Stimulated activated CD4-positive, alpha-beta T cell treated with anti-CD3 and anti-CD28 coated beads, Interleukin-1b, Interleukin-23, amount 100 ng/mL, for 4 hours (primary cell): ENCODE results near the gene TMEM132D.

Experiments used
- DNase-seq, 2 donors: peaks; one replicate each; pipeline ENCODE4 v3.0.0-alpha.2; 2020; ENCODE audit warnings: low read depth in 2 of 2

TMEM132D gene

DNA sequence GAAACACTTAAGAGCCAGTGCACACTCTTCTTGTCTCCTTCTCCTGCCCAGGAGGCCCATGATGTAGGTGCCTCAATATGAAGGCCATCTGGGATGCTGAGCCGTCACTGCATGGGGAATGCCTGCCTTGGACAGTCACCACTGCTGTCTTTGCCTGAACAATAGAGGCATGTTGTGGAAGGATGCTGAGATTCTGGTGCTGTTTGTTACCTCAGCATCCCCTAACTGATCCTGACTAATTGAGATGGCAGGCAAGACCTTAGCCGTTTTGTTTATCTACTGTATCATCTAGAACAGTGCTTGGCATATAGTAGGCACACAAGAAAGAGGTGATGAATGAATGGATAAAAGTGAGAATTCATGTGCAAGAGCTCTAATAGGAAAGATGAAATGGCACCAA, 797.1 kb downstream of the TMEM132D start:
- DNase-seq = no peak

DNA sequence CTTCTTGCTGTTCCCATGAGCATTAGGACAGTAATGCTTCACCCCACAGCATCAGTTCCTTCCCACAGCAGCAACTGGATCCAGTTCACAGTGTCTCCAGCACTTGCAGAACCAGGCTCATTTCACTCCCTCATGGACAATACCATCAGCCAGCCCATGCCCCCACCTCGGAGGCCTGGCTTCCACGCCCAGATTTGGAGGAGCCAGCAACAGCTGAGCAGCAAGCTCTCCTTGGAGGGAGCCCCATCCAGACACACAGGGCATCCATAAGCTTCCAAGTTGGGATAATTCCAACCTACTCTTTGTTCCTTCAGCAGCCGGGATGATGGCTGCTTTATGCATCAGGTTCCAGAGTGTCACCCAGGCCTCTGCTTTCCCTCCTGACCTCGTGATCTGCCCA, 800.6 kb downstream of the TMEM132D start:
- no peak for DNase-seq

DNA sequence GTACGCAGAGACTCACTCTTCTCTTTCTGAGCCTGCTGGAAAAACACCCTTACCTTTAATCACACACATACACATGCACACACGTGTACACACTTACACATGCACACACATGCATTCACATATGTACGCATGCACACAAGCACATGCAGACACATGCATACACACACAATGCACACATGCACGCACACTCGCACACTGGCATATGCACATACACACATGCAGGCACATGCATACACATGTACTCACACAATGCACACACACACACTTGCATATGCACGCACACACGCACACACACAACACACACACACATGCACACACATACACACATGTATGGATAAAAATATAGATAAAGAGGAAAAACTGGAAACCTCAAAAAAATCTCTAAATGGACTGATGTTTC, 801.6 kb downstream of the TMEM132D start:
- no peak for DNase-seq

DNA sequence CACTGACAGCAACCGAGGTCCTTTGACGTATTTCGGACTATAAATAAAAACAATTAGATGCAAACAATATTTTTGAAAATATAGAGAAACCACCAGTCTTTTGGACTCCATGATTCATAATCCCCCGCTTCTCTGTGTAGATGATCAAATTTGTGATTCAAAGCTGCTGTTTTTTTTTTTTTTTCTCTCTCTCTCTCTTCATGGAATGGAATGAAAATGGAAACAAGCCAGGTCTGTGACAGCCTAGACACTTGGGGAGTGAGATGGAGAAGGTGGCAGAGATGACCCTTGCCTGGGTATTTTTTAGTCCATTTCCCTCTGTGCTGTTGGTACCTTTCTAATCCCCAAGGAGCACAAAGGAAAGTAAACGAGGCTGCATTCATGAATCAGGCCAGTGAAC, 802.0 kb downstream of the TMEM132D start:
- DNase-seq = no peak

DNA sequence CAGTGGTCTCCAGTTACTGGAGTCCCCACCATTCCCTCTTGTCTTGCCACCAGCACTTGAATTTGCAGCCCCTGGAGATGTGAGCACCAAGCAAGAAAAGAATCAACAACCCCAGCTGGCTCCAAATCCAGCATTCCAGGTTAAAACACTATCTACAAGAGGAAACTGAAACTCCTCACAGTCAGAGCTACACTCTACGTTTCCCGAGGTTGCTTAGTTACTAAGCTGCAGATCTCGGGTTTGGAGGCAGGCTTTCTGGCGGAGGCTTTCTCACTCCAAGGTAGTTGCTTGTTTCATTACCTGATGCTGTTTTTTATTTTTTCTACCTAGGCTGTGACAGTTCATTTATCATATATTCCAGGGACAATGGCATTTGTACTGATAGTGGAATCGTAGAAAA, 802.4 kb downstream of the TMEM132D start:
- no peak for DNase-seq

DNA sequence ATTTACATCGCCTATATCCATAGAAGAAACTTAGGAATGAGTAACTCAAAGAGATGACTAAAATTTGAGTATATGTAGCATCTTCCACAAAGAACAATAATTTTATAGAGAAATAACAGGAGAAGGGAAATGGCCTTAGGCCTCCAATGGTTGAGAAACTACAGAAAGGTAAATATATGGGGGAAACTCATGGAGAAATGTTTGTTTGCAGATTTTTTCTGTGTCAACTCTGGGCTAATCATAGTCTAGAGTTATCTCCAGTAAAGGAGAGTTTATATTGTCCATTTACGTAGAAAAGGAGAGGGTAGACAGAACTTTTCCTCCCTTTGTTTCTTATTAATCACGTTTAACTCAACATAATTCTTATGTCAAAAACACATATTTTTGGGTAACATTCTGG, 806.4 kb downstream of the TMEM132D start:
- DNase-seq = no peak

DNA sequence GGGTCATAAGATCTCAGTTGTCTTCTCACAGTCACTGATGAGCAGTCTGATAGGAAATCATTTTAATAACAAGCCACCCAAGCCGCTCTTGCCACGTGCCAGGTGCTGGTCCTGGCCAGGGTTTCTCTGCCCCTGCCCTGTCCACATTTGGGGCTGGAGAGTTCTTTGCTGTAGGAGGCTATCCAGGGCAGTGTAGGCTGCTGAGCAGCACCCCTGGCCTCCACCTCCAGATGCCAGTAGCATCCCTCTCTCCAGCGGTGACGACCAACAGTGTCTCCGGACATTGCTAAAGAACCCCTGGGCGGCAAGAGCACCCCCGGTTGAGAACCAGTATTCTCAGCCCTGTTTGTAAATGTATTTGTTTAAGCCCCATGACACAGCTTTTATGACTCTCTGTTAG, 806.9 kb downstream of the TMEM132D start:
- DNase-seq = no peak

DNA sequence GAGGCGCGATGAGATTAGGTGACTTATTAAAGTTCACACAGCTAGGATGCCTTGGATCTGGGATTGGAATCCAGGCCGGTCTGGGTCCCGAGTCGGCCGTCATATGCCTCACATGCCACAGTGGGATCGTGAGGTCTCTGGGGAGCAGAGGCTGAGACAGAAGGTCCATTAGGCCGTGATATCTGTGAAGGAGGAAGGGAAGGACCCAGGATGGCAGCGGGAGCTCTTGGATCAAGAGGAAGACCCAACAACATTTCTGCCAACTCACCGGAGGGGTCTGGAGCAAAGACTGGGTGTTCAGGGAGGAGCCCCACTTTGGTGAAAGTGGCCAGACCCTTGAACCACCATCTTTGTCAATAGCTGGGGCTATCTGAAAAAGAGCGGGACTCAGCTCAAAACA, 807.6 kb downstream of the TMEM132D start:
- DNase-seq = no peak

DNA sequence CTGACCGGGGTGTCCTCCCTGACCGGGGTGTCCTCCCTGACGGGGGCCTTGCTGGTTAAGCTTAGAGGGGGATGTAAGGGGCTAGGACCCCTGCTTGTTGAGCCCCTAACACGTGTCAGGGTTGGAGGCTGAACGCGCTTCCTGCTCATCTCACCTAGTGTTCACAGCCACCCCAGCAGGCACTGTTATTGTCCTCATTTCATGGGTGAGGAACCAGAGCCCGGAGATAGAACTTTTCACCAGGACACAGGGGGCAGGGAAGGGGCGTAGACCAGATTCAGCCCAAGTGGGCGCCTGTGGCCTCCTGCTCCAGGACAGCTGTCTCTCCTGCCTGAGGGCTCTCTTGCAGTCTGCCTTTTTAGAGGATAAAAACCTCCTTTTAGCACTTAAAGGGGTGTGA, 814.2 kb downstream of the TMEM132D start:
- DNase-seq = no peak

DNA sequence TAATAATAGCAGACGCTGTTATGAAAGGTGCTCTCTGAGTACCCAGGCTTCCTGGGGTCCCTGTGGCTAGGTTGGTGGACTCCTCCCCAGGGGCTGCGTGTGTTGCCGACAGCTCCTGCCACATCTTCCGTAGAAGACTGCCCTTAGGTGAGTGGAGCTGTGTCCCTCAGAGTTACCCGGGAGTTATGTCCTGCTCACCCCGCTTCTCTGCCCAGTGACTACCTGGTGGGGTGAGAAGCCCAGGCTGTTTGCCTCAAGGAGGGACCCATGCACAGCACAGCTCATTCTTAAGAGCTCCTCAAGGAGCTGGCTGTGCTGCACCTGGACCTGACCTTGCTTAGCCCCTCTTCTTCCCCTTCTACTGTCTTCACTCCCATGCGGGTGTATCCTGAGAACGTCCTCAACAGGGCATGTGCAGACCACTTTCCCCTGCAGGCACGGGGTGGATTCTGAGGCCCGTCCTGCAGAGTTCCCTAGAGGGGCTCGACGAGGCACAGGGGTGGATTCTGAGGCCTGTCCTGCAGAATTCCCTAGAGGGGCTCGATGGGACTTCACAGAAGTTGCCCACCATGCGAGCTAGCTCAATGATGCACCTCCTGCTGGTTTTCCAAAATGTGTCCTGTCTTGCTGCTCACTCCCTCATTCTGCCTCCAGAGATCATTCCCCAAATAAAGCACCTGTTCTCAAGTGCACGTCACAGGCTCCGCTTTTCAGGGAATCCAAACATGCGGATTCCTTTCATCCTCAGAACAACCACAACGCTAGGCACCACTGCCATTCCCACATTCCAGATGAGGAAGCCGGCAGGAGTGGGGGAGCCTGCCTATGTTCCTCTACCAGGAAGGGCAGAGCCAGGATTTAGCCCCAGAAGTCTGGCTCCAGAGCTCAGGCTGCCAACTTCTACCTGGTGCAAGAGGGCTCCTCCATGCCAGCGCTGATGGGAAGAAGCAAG, 818.7 kb downstream of the TMEM132D start:
- no peak for DNase-seq

DNA sequence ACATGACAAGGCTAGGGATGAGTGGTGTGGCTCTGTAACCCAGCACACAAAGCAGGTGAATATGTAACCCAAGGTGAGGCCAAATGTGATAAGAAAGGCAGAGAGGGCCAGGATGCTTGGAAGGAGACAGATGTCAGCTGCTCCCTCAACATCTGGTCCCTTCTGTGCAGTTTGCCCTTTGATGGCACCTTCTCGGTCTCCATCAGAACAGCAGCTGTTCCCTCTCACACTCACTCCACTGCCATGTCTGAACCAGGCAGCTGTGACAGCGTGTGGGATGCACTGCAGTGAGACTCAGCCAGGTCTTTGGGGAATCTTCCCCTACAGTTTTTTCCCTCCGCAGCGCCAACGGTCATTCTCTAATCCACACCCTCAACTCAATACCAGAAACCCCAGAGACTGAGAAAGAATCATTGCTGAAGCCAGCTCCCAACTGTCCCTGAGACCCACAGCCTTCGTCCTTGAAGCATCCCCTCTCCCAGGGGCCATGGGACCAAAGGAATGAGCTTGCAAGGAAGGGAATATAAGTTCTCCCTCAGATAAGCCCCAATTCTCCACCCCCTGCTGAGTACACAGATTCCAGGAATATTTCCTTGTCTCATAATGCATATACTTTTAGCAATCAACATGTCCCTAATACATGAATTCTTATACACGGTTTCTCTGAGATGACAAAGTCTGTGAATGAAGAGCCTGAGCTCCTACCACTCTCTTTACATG, 820.5 kb downstream of the TMEM132D start:
- no peak for DNase-seq

DNA sequence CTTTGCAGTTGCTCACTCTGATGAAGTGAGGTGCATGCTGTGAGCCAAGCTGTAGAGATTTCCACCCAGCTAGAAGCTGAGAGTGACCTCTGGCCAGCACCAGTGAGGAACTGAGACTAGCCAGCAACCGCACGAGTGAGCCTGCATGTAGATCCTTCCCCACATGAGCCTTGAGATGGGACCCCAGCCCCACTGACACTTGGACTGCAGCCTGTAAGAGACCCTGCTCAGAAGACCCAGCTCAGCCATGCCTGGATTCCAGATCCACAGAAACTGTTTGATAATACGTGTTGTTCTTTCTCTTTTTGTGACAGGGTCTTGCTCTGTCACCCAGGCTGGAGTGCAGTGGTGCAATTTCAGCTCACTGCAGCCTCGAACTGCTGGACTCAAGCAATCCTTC, 821.4 kb downstream of the TMEM132D start:
- no peak for DNase-seq

DNA sequence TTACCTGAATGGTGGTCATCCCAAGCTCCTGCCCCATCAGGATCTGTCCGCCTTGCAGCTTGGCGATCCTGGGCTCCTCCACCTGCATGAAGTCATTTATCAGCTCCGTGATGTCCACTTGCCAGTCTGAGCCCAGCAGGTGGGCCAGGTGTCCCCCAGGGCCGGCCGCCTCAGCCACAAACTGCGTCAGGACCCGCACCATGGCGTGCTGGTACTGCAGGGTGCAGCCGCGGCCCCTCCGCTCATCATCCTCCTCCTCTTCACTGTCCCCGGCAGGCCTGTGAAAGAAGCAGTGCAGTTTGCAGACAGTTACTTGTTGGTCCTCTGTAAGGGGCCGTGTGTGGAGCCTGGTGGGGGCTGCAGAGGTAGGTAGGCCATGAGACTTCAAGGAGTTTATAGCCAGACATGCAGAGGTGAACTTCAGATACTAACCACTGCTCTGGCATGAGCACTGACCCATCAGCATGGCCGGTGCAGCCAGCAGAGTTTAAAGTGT, 822.0 kb downstream of the TMEM132D start:
- DNase-seq = no peak

DNA sequence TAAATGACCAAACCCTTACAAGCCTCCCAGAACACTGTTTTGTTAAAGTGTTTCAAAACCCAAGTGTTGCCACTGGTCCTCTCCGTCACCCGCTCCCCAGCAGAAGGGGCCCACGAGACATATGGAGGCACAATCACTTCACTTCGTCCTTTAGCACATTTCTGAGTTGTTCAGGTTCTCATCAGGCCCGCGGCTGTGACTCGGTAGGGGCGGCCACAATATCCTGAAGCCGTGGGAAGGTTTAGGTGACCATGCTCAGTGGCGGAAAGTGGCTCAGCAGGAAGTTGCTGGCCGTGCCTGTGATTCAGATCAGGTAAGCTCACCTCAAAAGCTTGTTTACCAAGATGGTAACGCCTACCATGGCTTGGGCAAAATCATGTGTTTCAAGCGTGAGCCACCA, 823.0 kb downstream of the TMEM132D start:
- DNase-seq = no peak

DNA sequence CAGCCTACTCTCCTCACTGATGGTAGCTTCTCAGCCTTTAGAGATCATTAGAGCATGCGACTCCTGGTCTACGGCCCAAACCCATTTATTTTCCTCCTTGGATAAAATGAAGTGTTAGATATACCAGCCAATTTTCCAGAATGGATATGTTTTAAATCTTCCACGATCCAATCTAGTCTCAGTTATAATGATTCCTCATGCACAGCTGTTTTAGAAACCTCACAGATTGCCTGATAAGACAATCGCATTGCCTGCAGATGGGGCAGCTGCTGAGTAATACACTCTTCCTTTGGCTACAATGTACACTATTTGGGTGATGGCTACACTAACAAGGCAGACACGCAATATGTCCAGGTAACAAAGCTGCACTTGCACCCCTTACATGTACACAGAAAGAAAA, 823.4 kb downstream of the TMEM132D start:
- DNase-seq = no peak

DNA sequence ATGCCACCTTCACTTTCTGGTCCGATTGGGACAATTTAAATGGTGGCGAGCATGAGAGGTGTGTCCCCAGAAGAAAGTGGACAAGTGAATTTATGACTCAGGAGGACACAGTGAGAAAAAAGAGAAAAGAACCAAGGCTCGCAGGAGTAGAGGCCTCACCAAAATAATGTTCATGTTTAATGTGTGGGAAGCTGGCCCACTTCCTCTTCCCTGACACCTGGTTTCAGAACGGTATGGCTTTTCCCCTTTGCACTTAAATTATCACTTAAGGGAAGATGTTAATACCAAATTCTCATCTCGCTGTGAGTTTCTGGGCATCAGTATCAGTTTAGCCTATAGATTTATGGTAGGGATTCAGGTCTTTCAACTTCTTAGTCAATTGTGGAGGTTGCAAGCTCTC, 824.1 kb downstream of the TMEM132D start:
- no peak for DNase-seq

DNA sequence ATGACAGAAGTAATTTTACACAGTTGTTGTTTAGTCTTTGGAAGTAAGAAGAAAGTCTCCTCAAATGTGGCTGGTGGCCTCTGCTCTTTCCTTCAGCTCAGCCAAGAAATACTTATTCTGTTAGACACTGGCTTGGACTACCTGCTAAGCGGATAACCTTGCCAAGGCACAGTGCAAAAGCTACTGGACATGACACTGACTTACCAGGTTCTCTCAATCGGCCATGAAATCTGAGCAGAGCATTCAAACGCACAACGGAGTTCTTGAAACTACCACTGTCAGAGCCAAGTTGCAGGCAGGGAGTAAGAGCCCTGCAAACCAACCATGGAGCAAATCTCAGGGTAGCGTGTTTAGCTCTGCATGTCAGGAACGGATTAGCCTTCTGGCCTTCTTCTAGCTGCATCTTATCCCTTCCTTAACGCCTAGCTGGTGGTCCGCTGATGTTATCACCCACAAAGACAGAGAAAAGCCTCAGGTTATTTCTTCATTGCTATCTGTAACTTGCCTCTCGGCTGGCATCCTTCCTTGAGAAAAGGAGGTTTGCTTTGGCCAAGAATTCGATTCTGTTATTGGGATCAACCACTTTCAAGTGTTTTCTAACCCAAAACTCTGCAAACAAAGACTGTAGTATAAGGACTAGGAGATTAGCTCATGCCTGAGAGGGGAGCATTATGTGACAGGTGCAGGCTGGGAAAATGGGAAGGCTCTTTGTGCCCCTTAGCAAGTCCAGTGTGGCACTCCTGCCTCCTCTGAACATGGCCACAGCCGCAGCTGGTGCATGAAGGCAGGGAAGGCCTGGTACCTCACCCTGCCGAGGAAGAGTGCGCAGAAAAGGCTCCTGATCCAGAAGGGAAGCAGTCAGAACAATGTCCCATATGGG, 827.1 kb downstream of the TMEM132D start:
- DNase-seq = no peak

DNA sequence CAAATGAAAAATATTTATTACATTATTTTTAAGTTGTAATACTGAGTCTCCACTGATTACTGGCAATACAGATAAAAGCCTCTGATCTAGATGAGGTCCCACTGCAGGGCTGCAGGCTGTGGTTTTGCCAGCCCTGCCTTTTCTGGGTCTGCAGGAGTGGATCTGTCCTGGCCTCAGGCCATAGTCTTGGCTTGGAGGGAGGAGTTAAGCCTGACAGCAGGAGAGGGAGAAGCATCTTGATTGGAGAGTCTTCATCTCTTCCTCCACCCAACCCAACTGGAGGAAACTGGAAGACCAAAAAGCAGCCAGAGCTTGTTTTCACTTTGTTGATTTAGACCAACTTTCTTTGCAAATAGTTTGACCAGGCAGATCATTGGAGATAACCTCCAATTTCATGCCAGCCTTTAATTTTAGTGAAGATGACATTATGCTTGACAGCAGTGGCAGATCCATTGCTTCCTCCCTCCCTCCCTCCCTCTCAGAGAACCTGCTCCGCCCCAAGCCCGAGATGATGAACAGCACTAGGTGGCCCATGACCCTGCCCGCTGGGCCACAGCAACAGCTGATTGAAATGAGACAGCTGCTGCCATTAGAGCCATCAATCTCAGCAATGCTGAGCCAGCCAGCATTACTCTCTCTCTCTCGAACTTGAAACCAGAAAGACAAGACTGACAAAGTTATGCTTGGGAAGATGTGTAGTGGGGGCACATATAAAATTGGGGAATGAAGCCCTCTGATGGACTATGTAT, 828.2 kb downstream of the TMEM132D start:
- DNase-seq = no peak

DNA sequence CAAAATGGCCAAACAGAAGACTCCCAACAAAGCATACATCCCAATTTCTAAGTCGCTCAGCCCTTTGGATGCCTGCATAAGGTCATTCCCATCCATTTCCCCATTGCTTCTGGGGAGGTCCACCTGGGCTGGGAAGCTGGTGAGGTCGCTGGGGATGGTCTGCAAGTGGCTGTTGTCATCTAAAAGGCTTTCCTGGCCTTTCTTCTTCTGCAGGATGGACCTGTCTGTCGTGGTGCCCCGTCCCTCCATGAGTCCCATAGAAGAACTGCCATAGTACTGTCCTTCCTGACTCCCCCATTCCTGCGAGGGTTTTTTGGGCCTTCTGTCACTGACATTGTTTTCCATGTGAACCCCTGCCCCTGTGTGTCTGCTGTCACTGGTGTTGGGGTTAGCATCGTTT, 829.4 kb downstream of the TMEM132D start:
- DNase-seq = no peak

DNA sequence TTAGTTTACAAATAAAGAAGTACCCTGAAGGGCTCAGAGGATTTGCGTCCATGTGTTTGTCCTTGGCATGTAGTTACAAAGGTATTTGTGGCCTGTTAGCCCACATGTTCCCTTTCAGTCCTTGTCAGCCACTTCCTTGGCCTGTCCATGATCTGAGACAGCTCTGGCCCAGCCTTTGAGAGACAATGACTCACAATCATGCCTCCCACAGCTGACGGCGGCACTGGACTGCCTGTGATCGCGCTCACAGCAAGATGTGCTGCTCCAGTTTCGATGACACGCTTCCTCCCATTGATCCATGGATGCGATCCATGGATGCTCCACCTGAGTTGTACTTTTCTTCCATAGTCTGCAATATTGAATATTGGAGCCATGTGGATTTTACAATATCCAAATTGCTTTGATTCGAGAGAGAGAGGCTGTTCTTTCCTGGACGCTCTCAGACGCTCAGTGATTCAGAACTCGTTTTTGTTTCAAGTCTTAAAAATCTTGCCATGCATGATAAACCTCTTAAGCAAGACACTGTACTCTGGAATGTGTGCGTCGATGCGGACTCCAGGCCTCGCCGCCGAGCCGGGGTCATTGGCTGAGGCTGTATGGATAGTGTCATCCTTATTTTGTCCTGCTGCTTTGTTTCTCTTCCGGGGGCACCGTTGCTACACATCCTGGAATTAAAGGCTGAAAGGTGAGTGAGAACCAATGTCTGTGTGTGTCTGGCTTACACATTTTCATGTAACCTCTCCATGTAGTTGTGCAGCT, 830.5 kb downstream of the TMEM132D start:
- DNase-seq = no peak

DNA sequence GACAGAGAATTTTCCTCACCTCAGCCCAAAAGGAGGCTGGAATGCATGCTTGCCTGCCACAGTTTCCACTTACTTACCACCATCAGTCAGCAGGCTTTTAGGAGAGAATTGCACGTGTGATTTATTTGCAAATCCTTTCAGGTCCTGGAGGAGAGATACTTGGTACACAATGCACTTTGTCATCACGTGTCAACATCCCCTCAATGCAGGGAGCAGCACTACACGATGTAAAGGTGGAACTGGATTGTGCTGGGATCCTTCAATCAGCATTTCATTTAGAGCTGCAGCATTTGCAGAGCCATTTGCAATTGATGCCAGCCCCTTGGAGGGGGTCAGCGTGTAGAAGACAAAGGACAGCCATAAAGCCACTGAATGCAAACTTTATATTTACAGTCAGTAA, 832.5 kb downstream of the TMEM132D start:
- no peak for DNase-seq
